HepG2 (cell line): ENCODE measurements around the gene ATP2B2. TPM values are rescaled to one million over a fixed set of nuclear protein-coding genes. Genes with fewer than 3 reads are reported as not detected.

ENCODE experiments used
- ATAC-seq: fragments of 200-7000 bp; cut with Tn5 transposase; 3 replicates; pipeline ENCODE4 v1.9.1; 2020; ENCODE audit warnings: mild to moderate bottlenecking, moderate library complexity
- BruUV-seq: library from RNA; stranded (reverse); fragments of 400-500 nt; replicated peaks from 2 replicates; lab custom pipeline; 2021; lab: Mats Ljungman, UMichigan
- CTCF ChIA-PET: fragments of 300-600 bp; formaldehyde crosslinking; extraction: SDS; loops from one replicate; lab custom pipeline; 2021; ENCODE audit warnings: low total read pairs, inconsistent platforms, low intra/inter-chr PET ratio; lab: Yijun Ruan, JAX
- POLR2A ChIA-PET: fragments of 350-600 bp; sonication (Branson Sonifier 250); formaldehyde crosslinking; loops from one replicate; lab custom pipeline; 2020; ENCODE audit warnings: antibody characterized with exemption, inconsistent platforms; lab: Yijun Ruan, JAX
- DNase-seq: peaks from one replicate; pipeline ENCODE4 v3.0.0-alpha.2; 2015; ENCODE audit warnings: low spot score
- FAIRE-seq: peaks from 3 replicates; lab custom pipeline; 2011; peaks lifted over from hg19 to GRCh38; lab: Jason Lieb, UNC
- H2AFZ ChIP-seq: one replicate; pipeline ENCODE4 v1.6.1; 2011; ENCODE audit warnings: low read length, inconsistent platforms
- H3K27ac ChIP-seq: fragments of 300-600 bp; 3 replicates; pipeline ENCODE4 v1.8.0; 2011; ENCODE audit warnings: mixed run types, mild to moderate bottlenecking, mixed read lengths, low read length, inconsistent platforms; ENCODE audit not compliant: insufficient read depth; ENCODE audit errors: extremely low read length
- H3K27me3 ChIP-seq, 2 experiments: fragments of 200-600 bp in 1 of 2; 2 replicates in 1 of 2; 3 replicates in 1 of 2; pipeline versions ENCODE4 v1.6.0 to v1.8.0; 2011; ENCODE audit warnings: low read length in 2 of 2, mild to moderate bottlenecking in 2 of 2, moderate library complexity in 2 of 2, inconsistent platforms in 1 of 2; ENCODE audit not compliant: insufficient read depth in 2 of 2, control insufficient read depth in 1 of 2
- H3K36me3 ChIP-seq, 2 experiments: fragments of 200-600 bp in 1 of 2; replicated peaks in 1 of 2; 2 replicates in 1 of 2; 3 replicates in 1 of 2; pipeline versions ENCODE4 v1.5.1 to v1.8.0; 2011; ENCODE audit warnings: low read length in 2 of 2, inconsistent platforms in 1 of 2; ENCODE audit not compliant: insufficient read depth in 2 of 2, control insufficient read depth in 1 of 2
- H3K4me1 ChIP-seq: 2 replicates; pipeline ENCODE4 v1.5.1; 2012; ENCODE audit warnings: low read length, inconsistent platforms; ENCODE audit not compliant: insufficient read depth
- H3K4me2 ChIP-seq: 2 replicates; pipeline ENCODE4 v1.6.0; 2011; ENCODE audit warnings: low read depth, low read length, inconsistent platforms
- H3K4me3 ChIP-seq, 3 experiments: fragments of 200-600 bp in 1 of 3; sonication (generic), shearing (Covaris generic) in 1 of 3; replicated peaks in 1 of 3; 2 replicates each; pipeline ENCODE4 v1.5.1; 2011 to 2016; ENCODE audit warnings: low read length in 3 of 3, inconsistent platforms in 2 of 3, low read depth in 2 of 3, mild to moderate bottlenecking in 2 of 3, control low read depth in 1 of 3, mixed read lengths in 1 of 3; ENCODE audit not compliant: insufficient read depth in 1 of 3
- H3K79me2 ChIP-seq: one replicate; pipeline ENCODE4 v1.6.1; 2011; ENCODE audit warnings: low read length, inconsistent platforms; ENCODE audit not compliant: insufficient read depth
- H3K9ac ChIP-seq: 2 replicates; pipeline ENCODE4 v1.6.0; 2011; ENCODE audit warnings: mild to moderate bottlenecking, low read depth, low read length, inconsistent platforms; ENCODE audit not compliant: insufficient read depth
- H3K9me3 ChIP-seq: 2 replicates; pipeline ENCODE4 v1.5.1; 2012; ENCODE audit warnings: mild to moderate bottlenecking, low read length
- H4K20me1 ChIP-seq: 2 replicates; pipeline ENCODE4 v1.6.0; 2011; ENCODE audit warnings: inconsistent platforms, mild to moderate bottlenecking, low read length, moderate library complexity; ENCODE audit not compliant: insufficient read depth
- NFE2L1 ChIP-seq: sonication (generic); formaldehyde crosslinking; IDR thresholded peaks from 2 replicates; pipeline ENCODE4 v1.4.0; 2020; ENCODE audit warnings: missing genetic modification reagents, mild to moderate bottlenecking, borderline replicate concordance
- POLR2A ChIP-seq, 2 experiments: IDR thresholded peaks; 2 replicates each; pipeline ENCODE4 v1.6.1; 2011; ENCODE audit warnings: low read depth in 2 of 2, low read length in 2 of 2, mild to moderate bottlenecking in 1 of 2, moderate library complexity in 1 of 2; ENCODE audit not compliant: insufficient read depth in 1 of 2
- POLR2AphosphoS5 ChIP-seq: IDR thresholded peaks from 2 replicates; pipeline ENCODE4 v1.6.1; 2012; ENCODE audit warnings: low read depth, low read length
- POLR2G ChIP-seq: fragments of 200-400 bp; formaldehyde crosslinking; IDR thresholded peaks from 2 replicates; pipeline ENCODE4 v1.6.1; 2018; ENCODE audit warnings: mild to moderate bottlenecking, low read depth, low read length, moderate library complexity
- REL ChIP-seq: sonication (generic); formaldehyde crosslinking; conservative IDR thresholded peaks from 2 replicates; pipeline ENCODE4 v1.8.0; 2022; ENCODE audit warnings: mild to moderate bottlenecking, missing genetic modification reagents, moderate library complexity
- ZSCAN30 ChIP-seq: sonication (generic); formaldehyde crosslinking; IDR thresholded peaks from 2 replicates; pipeline ENCODE4 v1.5.0; 2020; ENCODE audit warnings: mild to moderate bottlenecking, missing genetic modification reagents
- WGBS: methylation state at CpG from one replicate; pipeline ENCODE4 v1.1.6; 2017; ENCODE audit warnings: low lambda C conversion rate; 5-methylcytosine and 5-hydroxymethylcytosine counted together
- in situ Hi-C: cut with HindIII; loops from 2 replicates; pipeline ENCODE4 v1.10.0; 2017; ENCODE audit warnings: low pct_unique_long_range_greater_than_20kb; ENCODE audit not compliant: extremely low pct_ligation_motif_present
- intact Hi-C: fragments of 100-400 bp; cut with micrococcal nuclease; formaldehyde crosslinking; loops from one replicate; pipeline ENCODE4 v1.10.0; 2022; ENCODE audit not compliant: unreplicated experiment
- polyA plus RNA-seq, 8 experiments: library from polyadenylated mRNA; depleted of rRNA in 3 of 8; stranded (reverse) in 7 of 8; unstranded in 1 of 8; fragments of >200 nt; fragmentation: Illumina TruSeq in 4 of 8; extraction: Trizol in 4 of 8; gene quantifications; 2 replicates each; pipeline versions ENCODE4 v1.2.1 to v1.2.3, GENCODE V29; 2011 to 2016; ENCODE audit warnings: low read depth in 4 of 8, missing spikeins in 1 of 8, mixed read lengths in 1 of 8; ENCODE audit not compliant: insufficient read depth in 1 of 8
- total RNA-seq, 5 experiments: library from RNA; depleted of rRNA; stranded (reverse); fragments of >200 nt; fragmentation: Illumina TruSeq; extraction: Trizol; gene quantifications; 2 replicates each; pipeline ENCODE4 v1.2.3, GENCODE V29; 2016; ENCODE audit warnings: low read depth in 1 of 5

Gene ATP2B2
- total and polyA plus RNA-seq, 2 of the 13 experiments (the other 11 are each of a cell fraction or from before 2014, with no cell fraction given): 1.5 to 2.3 TPM

DNA sequence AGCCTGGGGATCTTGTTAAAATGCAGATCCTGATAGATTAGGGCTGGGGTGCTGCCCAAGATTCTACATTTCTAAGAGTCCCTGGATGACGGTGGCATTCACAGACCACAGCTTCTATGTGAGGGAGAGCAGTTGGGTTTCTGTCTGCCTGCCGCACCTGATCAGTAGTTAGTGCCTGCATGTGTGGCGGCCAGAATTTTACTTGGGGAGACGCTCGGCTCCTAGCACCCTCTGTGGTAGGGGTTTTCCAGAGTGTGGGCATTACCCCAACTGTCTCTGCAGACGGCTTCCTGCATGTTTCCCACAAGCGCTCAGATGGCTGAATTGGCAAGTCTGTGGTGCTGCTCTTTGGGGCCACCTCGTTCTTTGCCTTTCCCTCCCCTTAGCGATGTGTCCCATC is 220.9 kb downstream of the ATP2B2 start:
- intact Hi-C loops: no loop called here
- ChIA-PET CTCF (no interaction called here), POLR2A (no interaction called here)
- Histone ChIP-seq H4K20me1 (no peaks in the 10 kb centered on the region), H3K4me1 (no peaks in the 10 kb centered on the region), H3K9me3 (no peaks in the 10 kb centered on the region), H3K27me3 (no peaks in the 10 kb centered on the region), H3K4me3 (no peak overlapping the region), H3K79me2 (no peaks in the 10 kb centered on the region), H3K27ac (no peak overlapping the region), H2AFZ (no peak overlapping the region), H3K9ac (no peak overlapping the region), H3K36me3 (peaks cover 28 to 51% of the 10 kb centered on the region in 2 experiments), H3K4me2 (no peak overlapping the region)
- BruUV-seq: no TSS peak
- TF ChIP-seq POLR2G (peak; percentile 22; the same call in 1 of the 2 replicates), POLR2A (IDR thresholded peaks at IDR 0.05; ENCODE audit: insufficient read depth in 1 of 2, low read depth in 2 of 2, low read length in 2 of 2) (0 out of 4 replicates have a peak, but pooled peaks of 1 of the 2 experiments have one; percentile 4), NFE2L1 (CRISPR knock-in tag) (no peak)
- in situ Hi-C loops: no loop called here
- no peak for ATAC-seq
- DNase-seq: no peak
- FAIRE-seq: no peak
- WGBS: 99% methylated on average over 9 of the region's 9 CpGs

DNA sequence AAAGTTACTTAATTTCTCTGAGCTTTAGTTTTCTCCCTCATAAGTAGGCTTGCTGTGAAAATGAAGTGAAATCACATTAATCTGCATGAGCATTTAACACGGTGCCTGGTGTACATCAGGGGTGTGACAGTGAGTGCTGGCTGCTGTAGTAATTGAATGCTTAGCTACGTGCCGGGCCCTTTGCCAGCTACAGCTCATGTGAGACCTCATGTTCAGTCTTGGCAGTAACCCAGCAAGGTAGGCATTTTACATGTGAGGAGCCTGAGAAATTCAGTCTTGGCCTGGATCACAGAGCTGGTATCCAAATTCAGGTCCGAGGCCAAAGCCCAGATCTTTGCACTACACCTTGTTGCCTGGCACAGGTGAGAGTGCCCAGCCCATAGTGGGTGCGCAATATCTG is 221.7 kb downstream of the ATP2B2 start:
- DNase-seq (no peak), FAIRE-seq (no peak), ATAC-seq (no peak)
- no peaks in the 10 kb centered on the region for H3K79me2 ChIP-seq
- H3K9me3 ChIP-seq: no peaks in the 10 kb centered on the region
- WGBS: 96% methylated on average over 4 of the region's 5 CpGs
- H3K4me1 ChIP-seq: no peaks in the 10 kb centered on the region
- in situ Hi-C loops: no loop called here
- H3K9ac ChIP-seq: no peak overlapping the region
- no peak overlapping the region for H2AFZ ChIP-seq
- no peak for TF ChIP-seq ZSCAN30 (CRISPR knock-in tag)
- peak; percentile 18; the same call in 1 of the 2 replicates for TF ChIP-seq POLR2AphosphoS5
- no peak for TF ChIP-seq REL (CRISPR knock-in tag)
- CTCF ChIA-PET: no interaction called here
- no peaks in the 10 kb centered on the region for H3K27me3 ChIP-seq
- POLR2A ChIA-PET: interaction anchor here (1.2 kb wide), 1 partner anchor 9 kb away, joined by 3 read pairs; the partner anchor contains the start of gene GHRL
- no peak overlapping the region for H3K4me3 ChIP-seq
- no peak overlapping the region for H3K4me2 ChIP-seq
- H3K27ac ChIP-seq: no peak overlapping the region
- BruUV-seq: no TSS peak
- intact Hi-C loops: no loop called here
- no peaks in the 10 kb centered on the region for H4K20me1 ChIP-seq
- H3K36me3 ChIP-seq: peaks cover 30 to 56% of the 10 kb centered on the region in 2 experiments
